GM23248 (cell line): ENCODE measurements around the gene ASXL3. TPM values are rescaled to one million over a fixed set of nuclear protein-coding genes. Genes with fewer than 3 reads are reported as not detected.

Experiments used
- DNase-seq: peaks from one replicate; pipeline ENCODE4 v3.0.0-alpha.2; 2015
- H2AFZ ChIP-seq: fragments of 200-600 bp; sonication (generic); 2 replicates; pipeline ENCODE4 v1.6.1; 2016; ENCODE audit warnings: antibody characterized with exemption
- H3F3A ChIP-seq: fragments of 200-600 bp; sonication (generic); 2 replicates; pipeline ENCODE4 v1.6.1; 2016; ENCODE audit warnings: mild to moderate bottlenecking, antibody characterized with exemption, mixed run types; ENCODE audit not compliant: insufficient read depth
- H3K27ac ChIP-seq: fragments of 200-600 bp; sonication (generic); 2 replicates; pipeline ENCODE4 v1.5.1; 2016; ENCODE audit warnings: mild to moderate bottlenecking
- H3K27me3 ChIP-seq: fragments of 200-600 bp; sonication (generic); replicated peaks from 2 replicates; pipeline ENCODE4 v1.6.1; 2016; ENCODE audit warnings: mild to moderate bottlenecking; ENCODE audit not compliant: insufficient read depth
- H3K36me3 ChIP-seq: fragments of 200-600 bp; sonication (generic); 2 replicates; pipeline ENCODE4 v1.6.1; 2016; ENCODE audit warnings: low read depth, mild to moderate bottlenecking
- H3K4me1 ChIP-seq: fragments of 200-600 bp; sonication (generic); 2 replicates; pipeline ENCODE4 v1.6.1; 2016; ENCODE audit warnings: mild to moderate bottlenecking; ENCODE audit not compliant: insufficient read depth
- H3K4me2 ChIP-seq: fragments of 200-600 bp; sonication (generic); one replicate; pipeline ENCODE4 v1.6.1; 2016; ENCODE audit warnings: mild to moderate bottlenecking; ENCODE audit not compliant: unreplicated experiment
- H3K4me3 ChIP-seq: fragments of 200-600 bp; sonication (generic); 2 replicates; pipeline ENCODE4 v1.5.1; 2016; ENCODE audit warnings: mild to moderate bottlenecking
- H3K79me2 ChIP-seq: fragments of 200-600 bp; sonication (generic); 2 replicates; pipeline ENCODE4 v1.6.1; 2016; ENCODE audit warnings: mild to moderate bottlenecking; ENCODE audit not compliant: insufficient read depth
- H3K9ac ChIP-seq: fragments of 200-600 bp; sonication (generic); 2 replicates; pipeline ENCODE4 v1.6.1; 2016; ENCODE audit warnings: mild to moderate bottlenecking
- H3K9me2 ChIP-seq: fragments of 200-600 bp; sonication (generic); 2 replicates; pipeline ENCODE4 v1.6.1; 2016; ENCODE audit warnings: mixed run types, mild to moderate bottlenecking, moderate library complexity; ENCODE audit not compliant: insufficient read depth
- H3K9me3 ChIP-seq: fragments of 200-600 bp; sonication (generic); one replicate; pipeline ENCODE4 v1.6.1; 2017; ENCODE audit warnings: low read depth
- H4K20me1 ChIP-seq: fragments of 200-600 bp; sonication (generic); 2 replicates; pipeline ENCODE4 v1.6.0; 2016; ENCODE audit not compliant: insufficient read depth
- EZH2 ChIP-seq: fragments of 200-600 bp; sonication (generic); IDR thresholded peaks from 2 replicates; pipeline ENCODE4 v1.6.1; 2018; ENCODE audit warnings: antibody characterized with exemption, mild to moderate bottlenecking; ENCODE audit not compliant: insufficient read depth, poor library complexity, severe bottlenecking
- EZH2phosphoT487 ChIP-seq: fragments of 200-600 bp; sonication (generic); IDR thresholded peaks from 2 replicates; pipeline ENCODE4 v1.6.1; 2018; ENCODE audit warnings: antibody characterized with exemption, moderate library complexity, mild to moderate bottlenecking, low read depth; ENCODE audit not compliant: insufficient read depth
- WGBS, 2 experiments: methylation state at CpG; one replicate each; pipeline ENCODE4 v1.1.6; 2015 to 2017; ENCODE audit warnings: low lambda C conversion rate in 2 of 2, low coverage in 1 of 2; ENCODE audit errors: missing lambda C conversion rate in 2 of 2; 5-methylcytosine and 5-hydroxymethylcytosine counted together
- in situ Hi-C: fragments of 300-500 bp; cut with MboI; formaldehyde crosslinking; loops from 2 replicates; pipeline ENCODE4 v1.15.0; 2020
- polyA plus RNA-seq: library from polyadenylated mRNA; unstranded; fragments of >200 nt; fragmentation: Nextera tagmentation; extraction: Ambion mirVana; gene quantifications from 2 replicates; pipeline ENCODE4 v1.2.1, GENCODE V29; 2016
- total RNA-seq: library from RNA; depleted of rRNA; stranded (reverse); fragments of >200 nt; shearing (Covaris generic); gene quantifications from 2 replicates; pipeline ENCODE4 v1.2.3, GENCODE V29; 2014

The ASXL3 gene
- total and polyA plus RNA-seq, 2 experiments from 2014 or later, result not detected

DNA sequence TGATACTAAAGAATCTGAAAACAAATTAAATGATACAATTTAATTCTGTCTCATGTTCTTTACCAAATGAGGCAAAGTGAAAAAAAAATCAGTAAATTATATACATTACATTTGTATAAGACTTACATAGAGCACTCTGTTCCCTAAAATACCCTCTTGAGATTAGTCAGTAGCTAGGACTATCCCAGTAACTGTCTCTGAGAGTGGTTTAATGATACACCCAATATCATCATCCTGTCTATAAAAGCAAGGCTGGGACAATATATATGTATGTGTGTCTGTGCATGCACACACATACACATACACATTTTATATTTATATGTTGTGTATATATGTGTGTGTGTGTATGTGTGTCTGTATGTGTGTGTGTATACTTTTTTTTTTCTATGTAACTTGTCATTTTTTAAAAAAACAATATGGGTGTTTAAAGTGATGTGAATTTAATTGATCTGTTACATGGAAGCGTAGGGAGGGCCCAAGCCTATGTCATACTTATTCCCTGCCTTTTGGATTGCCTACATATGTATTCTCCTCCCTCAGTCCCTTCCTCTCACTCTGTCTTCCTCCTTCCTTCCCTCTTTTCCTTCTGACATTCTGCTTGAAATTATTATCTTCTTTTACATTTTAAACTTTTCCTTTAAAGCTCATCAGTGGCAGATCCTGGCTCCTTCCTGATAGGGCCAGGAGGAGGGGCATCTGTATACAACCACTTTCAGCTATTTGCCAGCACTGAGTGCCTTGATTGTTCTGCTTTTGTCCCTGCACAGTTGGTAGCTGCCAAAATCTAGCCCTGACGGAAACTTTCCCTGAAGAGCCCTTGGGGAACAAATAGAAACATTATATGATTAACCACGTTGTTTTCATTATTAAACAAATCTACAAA lies 6.8 kb downstream of the ASXL3 start:
- Histone ChIP-seq H3F3A (no peaks in the 10 kb centered on the region), H3K4me1 (no peaks in the 10 kb centered on the region), H3K79me2 (no peaks in the 10 kb centered on the region), H4K20me1 (no peaks in the 10 kb centered on the region), H3K36me3 (no peaks in the 10 kb centered on the region), H3K9me3 (no peaks in the 10 kb centered on the region), H3K27me3 (peaks cover 37% of the 10 kb centered on the region), H3K4me3 (no peak overlapping the region), H3K9me2 (no peaks in the 10 kb centered on the region), H3K4me2 (no peak overlapping the region), H3K27ac (no peak overlapping the region), H2AFZ (no peak overlapping the region), H3K9ac (no peak overlapping the region)
- TF ChIP-seq EZH2phosphoT487 (no peak), EZH2 (no peak)
- in situ Hi-C loops, result no loop called here
- DNase-seq, result no peak
- WGBS, 2 experiments, result 6 to 11% methylated on average over 3 of the region's 3 CpGs

DNA sequence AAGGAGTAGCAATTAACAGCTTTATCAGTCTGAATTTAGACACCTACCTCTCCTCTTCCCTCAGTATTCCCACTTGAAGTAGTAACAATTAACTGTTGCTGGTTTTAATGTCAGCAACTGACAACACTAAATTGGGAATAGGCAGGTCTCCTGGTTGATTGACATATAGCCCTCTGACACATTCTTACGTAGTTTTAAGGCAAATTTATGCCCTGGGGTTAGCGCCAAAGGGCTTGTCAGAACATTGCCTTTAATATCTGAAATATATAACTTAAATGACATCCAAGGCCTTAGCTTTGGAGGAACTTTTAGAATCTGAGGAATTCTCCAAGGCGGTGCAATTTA lies 7.4 kb downstream of the ASXL3 start:
- H3K27ac ChIP-seq, result no peak overlapping the region
- H3K4me1 ChIP-seq, result no peaks in the 10 kb centered on the region
- H3K9me2 ChIP-seq, result no peaks in the 10 kb centered on the region
- H3K27me3 ChIP-seq, result peaks cover 30% of the 10 kb centered on the region
- TF ChIP-seq EZH2, result no peak
- no peak for DNase-seq
- H2AFZ ChIP-seq, result no peak overlapping the region
- H3K4me2 ChIP-seq, result no peak overlapping the region
- no peaks in the 10 kb centered on the region for H3K9me3 ChIP-seq
- no peaks in the 10 kb centered on the region for H4K20me1 ChIP-seq
- no peaks in the 10 kb centered on the region for H3K79me2 ChIP-seq
- H3F3A ChIP-seq, result no peaks in the 10 kb centered on the region
- H3K36me3 ChIP-seq, result no peaks in the 10 kb centered on the region
- 59 to 69% methylated on average over 3 of the region's 3 CpGs for WGBS, 2 experiments
- no peak overlapping the region for H3K9ac ChIP-seq
- H3K4me3 ChIP-seq, result no peak overlapping the region
- in situ Hi-C loops, result no loop called here

DNA sequence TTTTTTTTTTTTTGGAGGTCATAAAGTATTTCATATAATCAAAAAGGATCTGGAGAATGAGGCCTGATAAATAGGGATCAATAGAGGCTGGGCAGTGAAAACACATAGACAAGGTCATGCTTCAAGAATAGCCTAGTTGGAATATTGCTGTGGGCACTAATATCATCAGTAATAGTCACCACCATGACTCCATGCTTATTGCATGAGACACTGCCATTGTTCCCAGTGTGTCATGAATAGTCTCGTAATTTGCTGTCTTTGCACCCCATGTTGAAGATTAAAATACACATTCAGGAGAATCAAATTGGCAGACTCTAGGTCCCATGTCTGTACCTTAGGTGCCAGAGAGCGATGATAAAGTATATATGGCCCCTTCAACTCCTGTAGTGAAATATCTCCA lies 10.3 kb downstream of the ASXL3 start:
- H3K9me3 ChIP-seq, result no peaks in the 10 kb centered on the region
- TF ChIP-seq EZH2, result no peak
- TF ChIP-seq EZH2phosphoT487, result no peak
- H3K4me3 ChIP-seq, result no peak overlapping the region
- H3K27ac ChIP-seq, result no peak overlapping the region
- no peaks in the 10 kb centered on the region for H3K4me1 ChIP-seq
- H3K27me3 ChIP-seq, result peaks cover 19% of the 10 kb centered on the region
- 29 to 44% methylated on average over 2 of the region's 2 CpGs for WGBS, 2 experiments
- no peaks in the 10 kb centered on the region for H3K79me2 ChIP-seq
- no peaks in the 10 kb centered on the region for H4K20me1 ChIP-seq
- H2AFZ ChIP-seq, result no peak overlapping the region
- in situ Hi-C loops, result no loop called here
- no peak for DNase-seq
- no peaks in the 10 kb centered on the region for H3F3A ChIP-seq
- no peaks in the 10 kb centered on the region for H3K36me3 ChIP-seq
- H3K9ac ChIP-seq, result no peak overlapping the region
- H3K9me2 ChIP-seq, result no peaks in the 10 kb centered on the region
- no peak overlapping the region for H3K4me2 ChIP-seq

DNA sequence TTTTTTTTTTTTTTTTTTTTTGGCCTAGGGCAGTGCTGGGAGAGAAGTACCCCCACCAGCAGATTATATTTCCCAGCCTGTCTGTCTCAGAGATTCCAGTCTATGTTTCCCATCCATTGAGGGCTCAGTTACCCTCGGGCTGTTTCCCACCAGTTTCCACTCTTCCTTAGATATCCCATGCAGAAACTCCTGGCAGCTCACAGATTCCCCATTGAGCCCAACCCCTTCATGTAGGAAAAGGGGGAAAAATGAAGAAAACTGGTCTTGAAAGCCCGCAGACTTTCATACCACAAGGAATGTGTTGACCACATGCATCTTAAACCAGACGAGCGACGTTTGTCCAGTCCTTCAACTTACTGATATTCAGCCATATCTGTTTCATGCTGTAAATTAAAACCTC lies 15.2 kb downstream of the ASXL3 start:
- H3K36me3 ChIP-seq, result no peaks in the 10 kb centered on the region
- no peak for DNase-seq
- H3F3A ChIP-seq, result no peaks in the 10 kb centered on the region
- H3K27me3 ChIP-seq, result peaks cover 34% of the 10 kb centered on the region
- in situ Hi-C loops, result no loop called here
- no peak overlapping the region for H2AFZ ChIP-seq
- H3K4me1 ChIP-seq, result peaks cover 3% of the 10 kb centered on the region; the same call in 1 of the 2 replicates
- no peak overlapping the region for H3K27ac ChIP-seq
- H3K4me2 ChIP-seq, result no peak overlapping the region
- no peaks in the 10 kb centered on the region for H4K20me1 ChIP-seq
- no peaks in the 10 kb centered on the region for H3K9me2 ChIP-seq
- no peak for TF ChIP-seq EZH2phosphoT487
- no peak overlapping the region for H3K4me3 ChIP-seq
- 40 to 45% methylated on average over 5 of the region's 5 CpGs for WGBS, 2 experiments
- no peaks in the 10 kb centered on the region for H3K9me3 ChIP-seq
- no peak overlapping the region for H3K9ac ChIP-seq
- no peaks in the 10 kb centered on the region for H3K79me2 ChIP-seq
